HG03442 (cell line): ENCODE measurements around the gene VPS54.
A peak's percentile ranks its signal among the peaks of the same experiment; 100 is the strongest.
"Not testable (repeated sequence)": the region's sequence is repeated elsewhere in the genome, so short reads cannot be mapped to it uniquely, and the experiment has no call there.

Source experiments
- ATAC-seq: cut with Tn5 transposase; IDR thresholded peaks from one replicate; pipeline ENCODE4 v1.9.1; 2021; ENCODE audit warnings: mild to moderate bottlenecking, moderate library complexity; ENCODE audit not compliant: unreplicated experiment

VPS54 gene

DNA sequence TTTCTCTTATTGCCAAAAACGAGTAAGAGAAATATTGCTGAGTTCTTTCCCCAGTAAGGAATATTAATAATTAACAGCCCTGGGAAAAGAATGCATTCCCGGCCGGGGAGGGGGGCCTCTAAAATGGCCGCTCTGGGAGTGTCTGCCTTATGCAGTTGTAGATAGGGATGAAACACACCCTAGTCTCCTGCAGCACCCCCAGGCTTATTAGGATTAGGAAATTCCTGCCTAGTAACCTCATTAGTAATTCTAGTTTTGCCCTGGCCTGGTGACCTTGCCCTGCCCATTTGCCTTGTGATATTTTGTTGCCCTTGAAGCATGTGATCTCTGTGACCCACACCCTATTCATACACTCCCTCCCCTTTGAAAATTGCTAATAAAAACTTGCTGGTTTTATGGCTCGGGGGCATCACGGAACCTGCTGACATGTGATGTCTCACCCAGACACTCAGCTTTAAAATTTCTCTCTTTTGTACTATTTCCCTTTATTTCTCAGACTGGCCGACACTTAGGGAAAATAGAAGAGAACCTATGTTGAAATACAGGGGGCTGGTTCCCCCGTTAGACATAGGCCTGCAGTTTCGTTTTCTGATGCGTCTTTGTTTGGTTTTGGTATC lies 22.5 kb downstream of the VPS54 start:
- not testable (repeated sequence) for ATAC-seq

DNA sequence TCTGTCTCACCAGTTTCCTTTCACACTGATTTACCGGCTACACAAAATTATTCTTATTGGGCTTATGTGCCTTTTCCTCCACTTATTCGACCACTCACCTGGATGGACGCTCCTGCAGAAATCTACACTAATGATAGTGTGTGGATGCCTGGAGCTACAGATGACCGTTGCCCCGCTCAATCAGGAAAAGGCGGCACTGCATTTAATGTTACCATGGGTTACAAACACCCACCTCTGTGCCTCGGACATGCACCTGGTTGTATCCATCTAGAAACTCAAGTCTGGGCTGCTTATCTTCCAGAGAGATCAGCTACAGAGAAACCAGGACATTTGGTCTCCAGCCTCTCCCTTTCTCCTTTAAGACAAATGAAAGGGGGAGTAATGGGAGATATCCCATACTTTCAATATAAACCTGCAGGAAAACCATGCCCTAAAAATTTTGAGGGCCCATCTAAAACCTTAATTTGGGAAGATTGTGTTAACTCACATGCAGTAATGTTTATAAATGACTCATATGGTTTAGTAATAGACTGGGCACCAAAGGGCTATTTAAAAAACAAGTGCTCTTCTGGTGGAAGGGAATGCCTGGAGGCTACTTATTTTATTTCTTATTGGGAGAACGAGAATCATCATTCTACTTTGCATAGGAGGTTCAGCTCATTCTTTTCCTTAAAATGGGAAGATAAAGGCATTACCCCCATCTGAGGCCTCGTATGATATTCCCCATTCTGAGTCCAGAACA lies 24.7 kb downstream of the VPS54 start:
- ATAC-seq: not testable (repeated sequence)

DNA sequence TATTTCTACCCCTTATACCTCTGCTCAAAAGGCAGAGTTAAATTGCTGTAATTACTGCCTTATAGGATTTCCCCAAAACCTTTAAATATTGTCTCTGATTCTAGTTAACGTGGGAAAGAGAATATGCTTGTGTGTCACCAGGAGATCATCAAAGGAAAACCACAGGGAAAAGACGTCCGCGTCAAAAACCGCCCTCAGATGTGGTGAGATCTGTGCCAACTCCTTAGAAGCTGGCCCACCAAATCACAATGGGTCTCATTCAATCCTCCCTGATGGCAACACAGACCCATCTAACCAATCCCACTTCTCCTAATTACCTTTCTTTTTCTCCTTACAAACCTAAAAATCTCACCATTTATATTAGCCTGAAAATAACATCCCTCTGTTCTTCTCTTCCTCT lies 25.4 kb downstream of the VPS54 start:
- no peak for ATAC-seq

DNA sequence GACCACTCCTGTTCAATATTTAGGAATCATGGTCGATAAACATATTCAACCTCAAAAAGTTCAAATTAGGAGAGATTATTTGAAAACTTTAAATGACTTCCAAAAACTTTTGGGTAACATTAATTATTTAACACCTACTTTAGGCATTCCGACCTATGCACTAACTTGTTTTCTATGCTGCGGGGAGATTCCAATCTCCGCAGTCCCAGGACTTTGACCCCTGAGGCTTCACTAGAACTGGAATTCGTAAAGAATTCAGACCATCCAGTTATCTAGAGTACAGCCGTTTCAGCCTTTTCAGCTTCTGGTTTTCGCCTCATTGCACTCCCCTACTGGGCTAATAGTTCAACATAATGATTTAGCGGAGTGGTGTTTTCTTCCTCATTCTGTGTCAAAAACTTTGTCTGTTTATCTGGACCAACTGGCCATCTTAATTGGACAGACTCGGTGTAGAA lies 26.1 kb downstream of the VPS54 start:
- not testable (repeated sequence) for ATAC-seq

DNA sequence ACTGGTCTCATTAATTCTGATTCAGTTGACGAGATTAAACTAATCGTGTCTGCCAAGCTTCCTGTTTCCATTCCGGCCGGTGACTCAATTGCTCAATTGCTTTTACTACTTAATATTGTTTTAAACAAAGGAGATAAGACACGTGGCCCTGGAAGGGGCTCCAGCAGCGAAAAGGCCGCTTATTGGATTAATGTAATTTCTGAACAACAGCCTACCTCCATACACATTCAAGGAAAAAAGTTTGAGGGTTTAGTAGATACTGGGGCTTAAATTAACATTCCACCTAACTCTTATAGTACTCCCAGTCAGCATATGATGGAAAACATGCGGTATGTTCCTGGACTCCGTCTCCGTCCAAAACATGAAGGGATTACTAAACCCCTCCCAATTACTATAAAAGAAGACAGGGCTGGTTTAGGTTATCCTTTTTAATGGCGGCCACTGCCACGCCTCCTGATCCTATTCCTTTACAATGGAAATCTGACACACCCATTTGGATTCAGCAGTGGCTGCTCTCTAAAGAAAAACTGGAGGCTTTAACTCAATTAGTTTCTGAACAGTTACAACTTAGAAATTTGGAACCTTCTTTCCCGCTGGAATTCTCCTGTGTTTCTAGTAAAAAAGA lies 27.1 kb downstream of the VPS54 start:
- no peak for ATAC-seq

DNA sequence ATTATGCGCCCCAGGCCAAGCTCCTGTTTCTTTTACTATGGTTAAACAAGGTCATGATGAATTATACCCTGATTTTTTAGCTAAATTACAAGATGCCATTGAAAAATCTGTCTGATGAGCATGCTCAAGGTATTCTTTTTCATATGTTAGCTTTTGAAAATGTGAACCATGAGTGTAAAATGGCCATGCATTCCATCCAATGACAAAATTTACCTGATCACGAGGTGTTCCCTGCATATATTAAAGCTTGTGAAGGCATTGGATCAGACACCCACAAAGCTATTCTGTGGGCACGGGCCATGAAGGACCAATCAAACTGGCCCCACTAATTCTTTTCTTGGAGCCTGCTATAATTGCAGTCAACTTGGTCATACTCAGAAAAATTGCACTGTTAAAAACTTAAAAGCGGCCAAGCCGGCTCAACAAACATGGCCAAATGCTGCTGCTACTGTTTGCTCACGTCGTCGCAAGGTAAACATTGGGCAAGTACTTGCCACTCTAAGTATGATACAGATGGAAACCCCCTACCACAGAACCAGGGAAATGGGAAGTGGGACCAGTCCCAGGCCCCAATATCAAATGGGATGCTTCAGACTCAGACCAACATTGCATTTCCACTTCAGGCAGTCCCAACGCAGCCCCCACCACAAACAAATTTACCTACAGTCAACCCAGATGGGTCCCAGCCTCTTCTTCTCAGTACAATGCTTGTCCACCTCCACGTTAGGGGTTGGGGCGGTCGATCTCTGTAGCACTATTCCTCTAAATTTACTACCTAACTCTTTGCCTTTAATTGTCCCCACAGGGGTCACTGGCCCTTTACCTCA lies 27.8 kb downstream of the VPS54 start:
- ATAC-seq: not testable (repeated sequence)

DNA sequence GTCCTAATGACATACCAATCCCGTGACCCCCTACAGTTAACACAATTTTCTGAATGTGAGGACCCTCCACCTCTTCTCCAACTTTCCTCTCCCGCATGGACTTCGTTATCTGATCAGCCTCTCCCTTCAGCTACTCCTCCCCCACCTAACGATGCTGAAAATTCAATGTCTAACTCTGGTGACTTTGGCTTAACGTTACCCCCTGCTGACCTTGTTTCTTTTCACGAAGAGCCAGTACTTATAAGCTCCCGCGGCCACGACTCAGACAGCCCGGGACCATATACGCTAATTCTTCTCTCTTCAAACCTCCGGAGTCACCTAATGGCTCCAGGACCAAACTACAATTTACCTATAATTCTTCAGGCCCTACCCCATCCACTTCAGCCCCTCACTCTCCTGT lies 29.2 kb downstream of the VPS54 start:
- no peak for ATAC-seq

DNA sequence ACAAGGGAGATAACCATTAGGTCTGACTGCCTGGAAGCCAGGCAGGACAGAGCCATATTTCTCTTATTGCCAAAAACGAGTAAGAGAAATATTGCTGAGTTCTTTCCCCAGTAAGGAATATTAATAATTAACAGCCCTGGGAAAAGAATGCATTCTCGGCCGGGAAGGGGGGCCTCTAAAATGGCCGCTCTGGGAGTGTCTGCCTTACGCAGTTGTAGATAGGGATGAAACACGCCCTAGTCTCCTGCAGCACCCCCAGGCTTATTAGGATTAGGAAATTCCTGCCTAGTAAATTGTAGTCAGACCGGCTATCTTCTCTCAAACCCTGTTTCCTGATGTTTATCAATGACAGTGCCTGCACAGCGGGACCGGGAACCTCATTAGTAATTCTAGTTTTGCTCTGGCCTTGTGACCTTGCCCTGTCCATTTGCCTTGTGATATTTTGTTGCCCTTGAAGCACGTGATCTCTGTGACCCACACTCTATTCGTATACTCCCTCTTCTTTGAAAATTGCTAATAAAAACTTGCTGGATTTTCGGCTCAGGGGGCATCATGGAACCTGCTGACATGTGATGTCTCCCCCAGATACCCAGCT lies 30.3 kb downstream of the VPS54 start:
- ATAC-seq: not testable (repeated sequence)

DNA sequence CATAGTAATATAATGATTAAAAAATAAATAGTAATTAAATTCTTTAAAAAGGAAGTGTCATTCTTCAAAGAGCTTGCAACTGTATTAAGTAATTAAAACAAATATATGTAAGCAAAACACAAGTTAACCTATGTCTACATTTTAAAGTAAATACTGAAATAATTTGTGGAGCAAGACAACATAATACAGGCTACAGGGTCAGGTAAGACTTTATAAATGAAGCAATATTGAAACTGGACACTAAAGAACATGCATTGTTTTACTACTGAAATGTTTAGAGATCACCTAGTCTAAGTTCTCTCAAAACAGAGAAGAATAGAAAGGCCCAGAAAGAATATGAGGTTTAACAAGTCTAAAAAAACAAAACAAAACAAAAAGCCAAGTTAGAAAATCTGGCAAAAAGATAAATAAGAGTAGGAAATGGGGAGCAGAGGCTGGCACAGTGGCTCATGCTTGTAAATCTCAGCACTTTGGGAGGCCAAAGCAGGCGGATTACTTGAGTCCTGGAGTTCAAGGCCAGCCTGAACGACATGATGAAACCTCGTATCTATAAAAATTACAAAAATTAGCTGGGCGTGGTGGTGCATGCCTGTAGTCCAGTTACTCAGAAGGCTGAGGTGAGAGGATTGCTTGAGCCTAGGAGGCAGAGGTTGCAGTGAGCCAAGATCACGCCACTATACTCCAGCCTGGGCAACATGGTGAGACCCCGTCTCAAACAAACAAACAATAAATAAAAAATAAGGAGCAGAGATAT lies 34.4 kb downstream of the VPS54 start:
- no peak for ATAC-seq

DNA sequence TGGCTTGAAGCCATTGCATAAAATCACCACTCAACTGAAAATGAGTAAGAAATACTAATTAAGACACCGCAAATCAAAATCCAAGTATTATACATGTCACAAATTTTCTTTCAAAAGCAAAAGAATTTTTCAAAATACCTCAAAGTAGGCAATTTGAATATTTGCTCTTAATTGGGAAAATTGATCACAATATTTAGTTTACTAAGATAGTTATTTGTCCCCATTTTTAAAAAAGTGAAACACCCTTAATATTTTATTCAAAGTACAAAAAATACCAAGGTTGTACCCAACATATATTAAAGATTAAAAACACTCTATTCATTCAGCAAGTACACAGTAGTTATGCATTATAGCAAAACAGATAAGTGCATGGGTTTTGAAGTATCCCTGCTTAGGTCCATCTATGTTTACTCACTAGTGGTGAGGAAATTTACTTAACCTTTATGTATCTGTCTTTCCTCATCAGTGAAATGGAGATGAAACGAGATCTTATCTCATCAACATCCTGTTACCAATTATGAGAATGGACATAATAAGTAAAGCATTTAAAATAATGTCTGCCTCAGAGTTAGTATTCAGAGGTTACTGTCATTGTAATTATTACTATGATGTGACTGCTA lies 35.1 kb downstream of the VPS54 start:
- no peak for ATAC-seq

DNA sequence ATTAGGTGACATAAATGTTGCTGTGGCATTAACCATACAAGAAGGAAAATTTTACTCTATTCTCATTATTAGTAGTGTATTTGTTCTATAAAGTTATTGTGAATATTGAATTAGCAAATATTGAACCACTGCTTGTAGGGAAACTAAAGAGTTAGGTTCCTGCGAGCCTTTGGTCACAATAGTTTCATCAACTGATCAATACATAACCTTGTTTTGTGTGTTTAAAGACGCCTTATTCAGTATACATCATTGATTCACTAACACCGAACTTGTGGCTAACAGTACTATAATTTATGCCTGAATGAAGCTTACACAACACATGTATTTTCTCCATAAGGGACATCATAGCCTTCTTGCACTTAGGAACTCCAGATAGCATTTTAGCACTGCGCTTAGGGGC lies 36.9 kb downstream of the VPS54 start:
- no peak for ATAC-seq

DNA sequence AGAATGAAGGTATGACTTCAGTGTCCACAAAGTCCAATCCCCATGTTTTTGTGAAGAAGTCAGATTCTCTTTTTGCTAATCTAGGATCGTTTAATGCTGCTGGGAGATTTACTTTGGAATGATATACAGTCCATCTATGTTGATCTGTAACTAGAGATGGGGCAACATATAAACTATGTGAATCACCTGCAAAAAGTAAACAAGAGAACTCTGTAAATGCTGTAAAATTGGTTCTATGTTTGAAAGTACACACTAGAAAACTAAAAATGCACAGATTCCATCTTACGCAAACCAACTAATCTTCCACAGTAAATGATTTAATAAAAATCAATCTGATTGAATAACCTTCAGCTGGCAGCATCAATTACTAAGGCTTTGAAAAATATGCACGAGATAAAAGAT lies 37.5 kb downstream of the VPS54 start:
- no peak for ATAC-seq

DNA sequence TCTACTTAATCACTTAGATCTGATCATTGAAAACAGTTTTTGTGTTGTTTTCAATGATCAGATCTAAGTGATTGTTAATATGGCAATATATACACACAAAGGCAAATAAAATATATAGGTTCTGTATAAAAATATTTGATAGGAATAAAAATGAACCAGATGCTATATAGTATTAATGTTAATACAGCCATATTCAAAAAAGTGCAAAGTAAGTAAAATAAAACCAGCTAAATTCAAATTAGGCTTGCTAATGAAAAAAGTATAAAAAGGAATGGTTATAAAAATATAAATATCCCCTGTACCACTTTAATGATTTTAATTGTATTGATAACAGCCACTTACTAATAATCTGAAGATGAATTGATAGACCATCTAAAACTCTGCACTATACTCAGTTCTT lies 38.4 kb downstream of the VPS54 start:
- no peak for ATAC-seq

DNA sequence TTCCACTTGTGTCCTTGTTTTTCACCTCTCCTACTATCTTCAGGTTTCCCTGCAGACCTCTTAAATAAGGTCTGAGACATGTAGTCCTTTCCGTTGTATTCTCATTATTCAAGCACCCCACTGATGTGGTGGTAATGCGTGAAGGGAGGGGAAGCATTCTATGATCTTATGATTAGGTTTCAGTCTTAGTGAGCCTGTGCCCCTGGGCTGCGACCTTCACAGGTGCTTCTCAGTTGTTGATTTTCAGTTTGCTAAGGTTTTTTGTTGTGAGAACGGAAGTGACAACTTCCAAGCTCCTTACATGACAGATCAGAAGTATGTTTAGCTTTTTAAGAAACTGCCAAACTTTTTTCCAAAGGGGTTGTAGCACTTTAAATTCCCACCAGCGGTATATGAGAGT lies 41.3 kb downstream of the VPS54 start:
- peak; percentile 83 for ATAC-seq

DNA sequence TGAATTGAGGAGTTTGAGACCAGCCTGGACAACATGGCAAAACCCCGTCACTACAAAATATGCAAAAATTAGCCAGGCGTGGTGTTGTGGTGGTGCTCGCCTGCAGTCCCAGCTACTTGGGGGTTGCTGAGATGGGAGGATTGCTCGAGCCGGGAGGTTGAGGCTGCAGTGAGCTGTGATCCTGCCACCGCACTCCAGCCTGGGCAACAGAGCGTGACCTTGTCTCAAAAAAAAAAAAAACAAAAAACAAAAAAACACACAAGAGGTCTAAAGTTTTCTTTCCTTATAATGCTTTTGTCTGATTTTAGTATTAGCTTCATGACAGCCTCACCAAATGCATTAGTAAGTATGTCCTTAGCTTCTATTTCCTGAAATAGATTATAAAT lies 43.1 kb downstream of the VPS54 start:
- ATAC-seq: no peak

DNA sequence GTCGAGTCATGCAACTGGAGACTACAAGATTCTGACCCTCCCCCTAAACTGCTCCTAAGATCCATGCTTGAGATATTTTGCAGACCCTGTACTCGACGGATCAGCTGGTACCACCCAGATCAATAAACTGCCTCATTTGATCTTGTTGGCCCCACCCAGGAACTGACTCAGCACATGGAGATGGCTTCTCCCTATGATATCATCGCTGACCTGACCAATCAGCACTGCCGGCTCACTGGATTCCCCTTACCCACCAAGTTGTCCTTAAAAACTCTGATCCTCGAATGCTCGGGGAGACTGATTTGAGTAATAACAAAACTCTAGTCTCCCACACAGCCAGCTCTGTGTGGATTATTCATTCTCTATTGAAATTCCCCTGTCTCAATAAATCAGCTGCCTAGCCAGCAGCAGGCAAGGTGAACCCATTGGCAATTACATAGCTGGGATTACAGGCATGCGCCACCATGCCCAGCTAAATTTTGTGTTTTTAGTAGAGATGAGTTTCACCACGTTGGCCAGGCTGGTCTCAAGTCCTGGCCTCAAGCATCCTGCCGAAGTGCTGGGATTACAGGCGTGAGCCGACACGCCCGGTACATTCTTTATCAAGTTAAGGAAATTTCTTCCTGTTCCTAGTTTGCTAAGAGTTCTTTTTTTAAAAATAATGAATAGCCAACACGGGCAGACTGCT lies 43.6 kb downstream of the VPS54 start:
- ATAC-seq: no peak

DNA sequence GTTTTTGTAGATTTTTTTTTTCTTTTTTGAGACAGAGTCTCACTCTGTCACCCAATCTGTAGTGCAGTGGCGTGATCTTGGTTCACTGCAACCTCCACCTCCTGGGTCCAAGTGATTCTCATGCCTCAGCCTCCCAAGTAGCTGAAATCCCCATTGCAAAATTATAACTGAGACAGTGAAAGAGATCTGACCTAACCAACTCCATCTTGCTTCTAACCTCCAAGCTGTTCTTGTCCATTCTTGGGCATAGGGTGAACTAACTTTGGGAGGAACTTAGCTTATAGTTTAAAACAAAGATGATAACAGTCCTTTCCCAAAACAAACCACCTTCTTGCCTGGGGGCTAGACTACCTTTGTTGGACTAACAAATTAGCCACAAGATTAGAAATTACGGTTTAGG lies 44.2 kb downstream of the VPS54 start:
- not testable (repeated sequence) for ATAC-seq

DNA sequence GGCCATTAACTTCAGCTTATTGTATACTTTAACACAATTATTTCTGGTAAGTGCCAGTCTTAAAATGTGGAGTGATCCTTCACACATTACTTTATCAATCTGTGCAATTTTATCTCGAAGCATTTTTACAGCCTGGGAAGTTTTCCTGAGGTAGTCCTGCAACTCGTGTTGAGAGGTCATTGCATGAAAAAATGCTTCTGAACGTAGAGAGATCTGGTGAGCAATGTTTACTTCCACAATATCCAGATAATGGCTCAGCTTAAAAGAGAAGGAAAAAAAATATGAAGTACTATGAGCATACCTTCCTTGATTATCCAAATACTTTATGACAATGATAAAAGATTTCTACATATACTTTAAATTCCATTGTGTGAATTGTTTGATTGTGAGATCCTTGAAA lies 57.0 kb downstream of the VPS54 start:
- no peak for ATAC-seq

DNA sequence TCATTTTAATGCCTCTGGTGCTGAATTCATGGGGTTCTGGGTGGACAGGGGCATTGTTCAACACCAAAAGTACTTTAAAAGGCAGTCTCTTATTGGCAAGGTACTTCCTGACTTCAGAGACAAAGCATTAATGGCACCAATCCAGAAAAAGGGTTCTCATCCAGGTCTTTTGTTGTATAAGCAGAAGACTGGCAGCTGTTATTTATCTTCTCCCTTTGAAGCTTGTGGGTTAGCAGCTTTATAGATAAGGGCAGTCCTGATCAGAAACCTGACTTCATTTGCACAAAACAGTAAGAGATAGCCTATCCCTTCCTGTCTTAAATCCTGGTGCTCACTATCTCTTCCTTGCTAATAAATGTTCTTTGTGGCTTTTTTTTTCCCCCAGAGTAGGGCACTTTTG lies 68.8 kb downstream of the VPS54 start:
- no peak for ATAC-seq
